AG09319 (cell line): ENCODE measurements around the gene MED15.
A peak's percentile ranks its signal among the peaks of the same experiment; 100 is the strongest.

Experiments used
- DNase-seq: peaks from one replicate; pipeline ENCODE4 v3.0.0-alpha.2; 2010; ENCODE audit warnings: low read depth; ENCODE audit errors: extremely low read depth
- TF ChIP-seq, protein P1 (sequence below): IDR thresholded peaks from 2 replicates; pipeline ENCODE4 v1.5.1; 2011; ENCODE audit warnings: low read depth, mild to moderate bottlenecking, inconsistent platforms, low read length, moderate library complexity

Gene MED15

DNA sequence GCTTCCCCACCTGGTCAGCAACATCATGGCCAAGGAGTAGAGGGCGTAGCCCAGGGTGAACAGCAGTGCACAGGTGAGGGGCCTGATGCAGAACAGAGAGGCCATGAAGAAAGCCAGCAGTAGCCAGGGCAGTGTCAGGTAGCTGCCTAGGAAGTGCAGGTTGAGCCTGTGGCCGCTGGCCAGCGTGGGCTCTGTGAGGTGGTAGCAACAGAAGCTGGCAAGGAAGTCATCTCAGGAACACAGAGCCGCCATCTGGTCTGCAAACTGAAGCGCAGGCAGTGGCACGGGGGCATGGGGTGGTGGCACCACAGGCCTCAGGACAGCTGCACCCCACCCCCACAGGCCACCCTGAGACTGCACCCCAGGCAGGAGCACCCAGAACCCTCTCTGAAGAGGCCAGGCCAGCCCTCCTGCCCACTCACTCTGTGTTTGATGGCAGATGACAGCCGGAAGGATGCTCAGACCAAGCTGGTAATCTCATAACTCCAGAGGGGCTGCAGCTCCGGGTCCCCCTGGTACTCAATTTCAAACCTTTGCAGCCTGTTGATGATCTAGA lies 95.3 kb downstream of the MED15 start:
- no peak for DNase-seq

DNA sequence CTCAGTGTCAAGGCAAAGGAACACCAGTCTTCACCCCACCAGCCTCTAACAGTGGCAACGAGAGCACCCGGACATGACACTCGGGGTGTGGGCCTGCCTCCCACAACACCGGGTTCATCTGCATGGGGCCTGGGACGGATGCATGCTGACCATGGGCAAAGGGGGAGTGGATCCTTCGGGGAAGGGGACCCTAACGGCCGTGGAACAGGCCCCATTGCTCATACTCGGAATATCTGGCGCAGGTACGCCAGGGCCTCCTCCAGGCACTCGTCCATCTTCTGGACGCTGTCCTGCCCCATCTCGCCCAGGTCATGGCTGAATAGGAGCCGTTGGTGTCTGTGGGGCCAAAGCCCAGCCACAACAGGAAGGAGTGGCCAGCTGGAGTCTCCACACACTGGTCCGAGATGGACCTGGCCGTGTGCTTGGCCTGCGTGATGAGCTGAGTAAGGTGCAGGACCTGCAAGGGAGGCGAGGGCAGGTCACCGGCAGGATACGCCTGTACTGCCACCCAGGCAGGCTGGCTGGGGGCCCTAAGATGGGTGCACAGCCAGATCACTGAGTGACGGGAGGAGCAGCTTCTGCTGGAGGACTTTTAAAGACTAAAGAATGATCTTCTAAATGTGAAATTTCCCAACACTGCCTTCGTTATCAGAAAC lies 96.8 kb downstream of the MED15 start:
- no peak for DNase-seq
- TF ChIP-seq, protein P1, sequence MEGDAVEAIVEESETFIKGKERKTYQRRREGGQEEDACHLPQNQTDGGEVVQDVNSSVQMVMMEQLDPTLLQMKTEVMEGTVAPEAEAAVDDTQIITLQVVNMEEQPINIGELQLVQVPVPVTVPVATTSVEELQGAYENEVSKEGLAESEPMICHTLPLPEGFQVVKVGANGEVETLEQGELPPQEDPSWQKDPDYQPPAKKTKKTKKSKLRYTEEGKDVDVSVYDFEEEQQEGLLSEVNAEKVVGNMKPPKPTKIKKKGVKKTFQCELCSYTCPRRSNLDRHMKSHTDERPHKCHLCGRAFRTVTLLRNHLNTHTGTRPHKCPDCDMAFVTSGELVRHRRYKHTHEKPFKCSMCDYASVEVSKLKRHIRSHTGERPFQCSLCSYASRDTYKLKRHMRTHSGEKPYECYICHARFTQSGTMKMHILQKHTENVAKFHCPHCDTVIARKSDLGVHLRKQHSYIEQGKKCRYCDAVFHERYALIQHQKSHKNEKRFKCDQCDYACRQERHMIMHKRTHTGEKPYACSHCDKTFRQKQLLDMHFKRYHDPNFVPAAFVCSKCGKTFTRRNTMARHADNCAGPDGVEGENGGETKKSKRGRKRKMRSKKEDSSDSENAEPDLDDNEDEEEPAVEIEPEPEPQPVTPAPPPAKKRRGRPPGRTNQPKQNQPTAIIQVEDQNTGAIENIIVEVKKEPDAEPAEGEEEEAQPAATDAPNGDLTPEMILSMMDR: no peak

More for the DNA sequence above, 95.3 kb downstream of the MED15 start:
- TF ChIP-seq, protein P1: no peak

DNA sequence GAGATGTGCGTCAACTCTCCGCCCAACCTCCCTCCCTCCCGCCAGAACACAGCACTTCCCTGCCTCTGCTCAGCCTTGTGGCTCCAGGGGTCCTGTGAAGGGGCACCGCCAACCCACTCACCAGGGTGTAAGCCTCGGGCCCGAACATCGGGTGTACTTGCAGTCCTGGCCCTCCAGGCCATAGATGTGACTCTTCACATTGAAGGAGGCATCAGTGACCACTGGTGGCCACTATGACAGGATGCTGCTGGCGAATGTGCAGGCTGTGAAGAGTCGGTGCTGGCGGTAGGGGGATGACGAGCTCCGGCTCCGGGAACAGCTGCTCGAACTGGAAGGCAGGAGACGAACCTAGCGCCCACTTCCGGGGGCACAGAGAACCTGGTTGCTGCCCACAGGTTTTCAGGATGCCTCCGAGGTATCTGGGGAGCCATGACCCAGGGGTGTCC lies 97.4 kb downstream of the MED15 start:
- DNase-seq: no peak
- TF ChIP-seq, protein P1: no peak

DNA sequence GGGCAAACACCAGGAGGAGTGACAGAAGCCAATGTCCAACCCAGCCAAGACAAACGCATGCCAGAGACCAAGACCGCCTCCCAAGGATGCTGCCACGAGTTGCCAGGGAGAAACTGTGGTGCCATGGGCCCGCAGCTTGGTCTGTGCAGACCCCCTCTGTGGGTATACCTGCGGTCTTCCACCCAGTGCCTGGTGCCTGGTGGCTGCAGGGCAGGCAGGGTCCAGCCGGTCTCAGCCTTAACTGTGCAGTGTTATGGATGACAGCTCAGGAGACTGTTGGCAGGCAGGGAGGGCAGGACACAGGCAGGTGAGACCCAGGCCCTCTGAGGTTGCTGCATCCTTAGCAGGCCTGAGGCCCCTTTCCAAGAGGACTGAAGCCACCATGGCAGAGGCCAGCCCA lies 97.9 kb downstream of the MED15 start:
- DNase-seq: no peak
- TF ChIP-seq, protein P1: no peak

DNA sequence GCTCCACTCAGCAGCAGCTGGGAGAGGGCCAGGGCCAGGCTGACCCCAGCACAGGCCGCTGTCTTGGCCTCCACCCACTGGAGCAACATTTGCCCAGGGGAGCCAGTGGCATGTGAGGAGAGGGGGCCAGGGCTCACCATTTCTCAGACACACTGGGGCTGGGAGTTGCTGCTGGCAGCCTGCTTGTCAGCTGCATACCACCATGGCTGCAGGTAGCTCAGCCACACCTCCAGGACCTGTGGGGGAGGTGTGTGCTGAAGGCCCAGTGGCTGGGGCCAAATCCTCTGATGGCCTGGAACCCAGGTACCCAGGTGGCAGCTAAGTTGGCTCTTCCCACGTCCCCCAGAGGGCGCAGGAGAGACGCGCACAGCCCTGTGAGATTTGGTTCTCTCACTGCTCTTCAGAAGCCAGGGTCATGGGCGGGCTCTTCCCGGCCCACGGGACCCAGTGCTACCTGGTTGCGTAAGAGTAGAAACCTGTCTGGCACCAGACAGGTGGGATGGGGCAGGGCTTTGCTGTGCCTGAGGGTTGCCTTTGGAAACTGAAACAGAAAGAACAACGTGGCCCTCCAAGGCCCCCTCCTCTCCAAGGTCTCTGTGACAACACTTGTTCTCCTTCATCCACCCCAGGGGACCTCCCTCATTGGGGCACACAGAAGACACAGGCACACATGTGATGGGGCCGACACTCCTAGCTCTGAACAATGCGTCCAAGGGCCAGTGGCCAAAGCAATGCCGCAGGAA lies 98.8 kb downstream of the MED15 start:
- TF ChIP-seq, protein P1: peak; percentile 60
- DNase-seq: no peak

DNA sequence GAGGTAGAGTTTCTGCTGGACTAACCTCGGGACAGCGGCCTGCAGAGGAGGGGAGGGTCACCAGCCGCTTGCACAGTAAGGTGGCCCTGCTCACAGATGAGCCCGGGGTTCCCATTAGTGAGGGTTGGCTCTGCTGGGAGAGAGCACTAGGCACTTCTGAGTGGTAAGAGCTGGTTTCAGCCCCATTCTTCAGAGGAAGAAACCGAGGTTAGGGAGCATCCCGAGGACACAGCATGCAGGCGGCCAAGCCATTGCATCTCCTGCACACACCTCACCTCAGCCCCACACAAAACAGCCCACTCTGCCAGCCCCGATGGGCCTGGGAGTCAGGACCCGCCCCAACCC lies 99.3 kb downstream of the MED15 start:
- TF ChIP-seq, protein P1: no peak
- no peak for DNase-seq
